GM12878 (cell line): Measurements from ENCODE around the gene RPRD2. TPM values are rescaled to one million over a fixed set of nuclear protein-coding genes. Genes with fewer than 3 reads are reported as not detected.

Source experiments
- ATAC-seq: fragments of 200-7000 bp; cut with Tn5 transposase; 3 replicates; pipeline ENCODE4 v1.9.1; 2020; ENCODE audit warnings: mild to moderate bottlenecking, moderate library complexity
- BruUV-seq: library from RNA; stranded (reverse); fragments of 400-500 nt; replicated peaks from 2 replicates; lab custom pipeline; 2021; lab: Mats Ljungman, UMichigan
- CTCF ChIA-PET: fragments of 300-600 bp; sonication (Branson Sonifier 250); formaldehyde crosslinking; extraction: SDS; loops from one replicate; lab custom pipeline; 2021; ENCODE audit warnings: inconsistent platforms; lab: Yijun Ruan, JAX
- POLR2A ChIA-PET: fragments of 350-600 bp; formaldehyde crosslinking; extraction: SDS; loops from one replicate; lab custom pipeline; 2021; ENCODE audit warnings: inconsistent platforms; lab: Charles Lee
- RAD21 ChIA-PET: fragments of 300-600 bp; sonication (Branson Sonifier 250); formaldehyde crosslinking; loops from one replicate; lab custom pipeline; 2023; ENCODE audit warnings: antibody characterized with exemption; ENCODE audit not compliant: unreplicated experiment; lab: Charles Lee
- SMC1A ChIA-PET: fragments of 300-600 bp; sonication (Branson Sonifier 250); formaldehyde crosslinking; loops from one replicate; lab custom pipeline; 2023; ENCODE audit not compliant: unreplicated experiment, uncharacterized antibody; lab: Charles Lee
- DNase-seq: peaks from one replicate; pipeline ENCODE4 v3.0.0-alpha.2; 2011; ENCODE audit warnings: low read depth, low spot score
- FAIRE-seq: peaks from 3 replicates; lab custom pipeline; 2011; peaks lifted over from hg19 to GRCh38; lab: Jason Lieb, UNC
- H2AFZ ChIP-seq: 2 replicates; pipeline ENCODE4 v1.6.0; 2011; ENCODE audit warnings: low read depth, low read length, control low read depth; ENCODE audit not compliant: control insufficient read depth
- H3K27ac ChIP-seq: 2 replicates; pipeline ENCODE4 v1.5.1; 2011; ENCODE audit warnings: control low read depth; ENCODE audit not compliant: control insufficient read depth, insufficient read depth
- H3K27me3 ChIP-seq, 2 experiments: replicated peaks in 1 of 2; 2 replicates each; pipeline versions ENCODE4 v1.6.0 to v1.6.1; 2011; ENCODE audit warnings: low read length in 1 of 2; ENCODE audit not compliant: control insufficient read depth in 2 of 2, insufficient read depth in 2 of 2
- H3K36me3 ChIP-seq, 2 experiments: 2 replicates each; pipeline ENCODE4 v1.5.1; 2011; ENCODE audit warnings: low read length in 1 of 2; ENCODE audit not compliant: control insufficient read depth in 2 of 2, insufficient read depth in 2 of 2
- H3K4me1 ChIP-seq: 2 replicates; pipeline ENCODE4 v1.6.1; 2011; ENCODE audit warnings: mild to moderate bottlenecking, low read length, moderate library complexity, mixed read lengths; ENCODE audit not compliant: control insufficient read depth, insufficient read depth
- H3K4me2 ChIP-seq: 2 replicates; pipeline ENCODE4 v1.6.0; 2011; ENCODE audit warnings: control low read depth; ENCODE audit not compliant: control insufficient read depth, insufficient read depth
- H3K4me3 ChIP-seq: fragments of 200-600 bp; sonication (generic); 2 replicates; pipeline ENCODE4 v1.5.1; 2016
- H3K79me2 ChIP-seq: 2 replicates; pipeline ENCODE4 v1.6.0; 2011; ENCODE audit warnings: low read length; ENCODE audit not compliant: control insufficient read depth, insufficient read depth
- H3K9ac ChIP-seq: 2 replicates; pipeline ENCODE4 v1.8.0; 2011; ENCODE audit warnings: low read length, control low read depth, mixed read lengths; ENCODE audit not compliant: control insufficient read depth, insufficient read depth
- H3K9me3 ChIP-seq: replicated peaks from 3 replicates; pipeline ENCODE4 v1.5.1; 2011; ENCODE audit warnings: mild to moderate bottlenecking, low read length; ENCODE audit not compliant: control insufficient read depth, insufficient read depth
- H4K20me1 ChIP-seq: 2 replicates; pipeline ENCODE4 v1.6.0; 2011; ENCODE audit not compliant: control insufficient read depth, insufficient read depth
- ASH2L ChIP-seq: fragments of 300-600, 200-600 bp; sonication (generic); IDR thresholded peaks from 2 replicates; pipeline ENCODE4 v1.6.1; 2017; ENCODE audit warnings: low read depth, mild to moderate bottlenecking, borderline replicate concordance
- CHD2 ChIP-seq: IDR thresholded peaks from 2 replicates; pipeline ENCODE4 v1.6.1; 2011; ENCODE audit warnings: low read depth, low read length, improper control_type of control experiment, borderline replicate concordance
- MTA3 ChIP-seq: IDR thresholded peaks from 2 replicates; pipeline ENCODE4 v1.6.1; 2012; ENCODE audit warnings: low read length, inconsistent platforms, borderline replicate concordance
- PAX5 ChIP-seq: IDR thresholded peaks from 2 replicates; pipeline ENCODE4 v1.6.1; 2011; ENCODE audit warnings: low read depth, low read length, borderline replicate concordance
- PAX8 ChIP-seq: fragments of 450-650 bp; IDR thresholded peaks from 2 replicates; pipeline ENCODE4 v1.6.1; 2017; ENCODE audit warnings: mild to moderate bottlenecking, moderate library complexity
- SMARCA5 ChIP-seq: fragments of 450-650 bp; IDR thresholded peaks from 2 replicates; pipeline ENCODE4 v1.6.1; 2017; ENCODE audit warnings: mild to moderate bottlenecking
- WGBS: methylation state at CpG from one replicate; pipeline ENCODE4 v1.1.6; 2016; ENCODE audit warnings: low lambda C conversion rate; ENCODE audit not compliant: insufficient replicate concordance, insufficient coverage; ENCODE audit errors: missing lambda C conversion rate; 5-methylcytosine and 5-hydroxymethylcytosine counted together
- in situ Hi-C: fragments of 300-500 bp; cut with MboI; formaldehyde crosslinking; loops from 9 replicates; pipeline ENCODE4 v1.14.3; 2018; ENCODE audit warnings: mixed read lengths
- intact Hi-C: fragments of 100-400 bp; cut with micrococcal nuclease; formaldehyde crosslinking; loops from one replicate; pipeline ENCODE4 v1.14.2; 2022; ENCODE audit not compliant: unreplicated experiment
- polyA plus RNA-seq, 11 experiments: library from polyadenylated mRNA; depleted of rRNA in 4 of 11; unstranded in 6 of 11; stranded (reverse) in 5 of 11; fragments of >200 nt; fragmentation: Nextera tagmentation in 4 of 11; fragmentation: Illumina TruSeq in 1 of 11; extraction: Ambion mirVana in 4 of 11; extraction: Trizol in 1 of 11; gene quantifications; 1 replicate in 1 of 11; 2 replicates in 10 of 11; pipeline versions ENCODE4 v1.2.1 to v1.2.3, GENCODE V29; 2011 to 2016; ENCODE audit warnings: inconsistent platforms in 2 of 11, missing spikeins in 2 of 11, low read depth in 1 of 11
- total RNA-seq, 4 experiments: library from RNA; depleted of rRNA in 3 of 4; stranded (reverse); fragments of >200 nt in 3 of 4; fragmentation: Illumina TruSeq in 1 of 4; extraction: Trizol in 1 of 4; gene quantifications; 2 replicates each; pipeline versions ENCODE4 v1.2.1 to v1.2.3, GENCODE V29; 2013 to 2021
- TF ChIP-seq, protein P1 (sequence below): fragments of 450-650 bp; IDR thresholded peaks from 2 replicates; pipeline ENCODE4 v1.6.1; 2016; ENCODE audit warnings: mild to moderate bottlenecking, moderate library complexity, borderline replicate concordance
- TF ChIP-seq, protein P2 (sequence below): fragments of 450-650 bp; IDR thresholded peaks from 2 replicates; pipeline ENCODE4 v1.6.1; 2018; ENCODE audit warnings: mild to moderate bottlenecking, low read depth, moderate library complexity; ENCODE audit not compliant: partially characterized antibody
- TF ChIP-seq, protein P3 (sequence below): IDR thresholded peaks from 2 replicates; pipeline ENCODE4 v1.6.1; 2011; ENCODE audit warnings: low read depth, low read length, improper control_type of control experiment, borderline replicate concordance

Gene RPRD2
- total and polyA plus RNA-seq, 10 of the 15 experiments (the other 5 are each of a cell fraction or from before 2014, with no cell fraction given), result 1.9 to 24.8 (median 13.3) TPM

DNA sequence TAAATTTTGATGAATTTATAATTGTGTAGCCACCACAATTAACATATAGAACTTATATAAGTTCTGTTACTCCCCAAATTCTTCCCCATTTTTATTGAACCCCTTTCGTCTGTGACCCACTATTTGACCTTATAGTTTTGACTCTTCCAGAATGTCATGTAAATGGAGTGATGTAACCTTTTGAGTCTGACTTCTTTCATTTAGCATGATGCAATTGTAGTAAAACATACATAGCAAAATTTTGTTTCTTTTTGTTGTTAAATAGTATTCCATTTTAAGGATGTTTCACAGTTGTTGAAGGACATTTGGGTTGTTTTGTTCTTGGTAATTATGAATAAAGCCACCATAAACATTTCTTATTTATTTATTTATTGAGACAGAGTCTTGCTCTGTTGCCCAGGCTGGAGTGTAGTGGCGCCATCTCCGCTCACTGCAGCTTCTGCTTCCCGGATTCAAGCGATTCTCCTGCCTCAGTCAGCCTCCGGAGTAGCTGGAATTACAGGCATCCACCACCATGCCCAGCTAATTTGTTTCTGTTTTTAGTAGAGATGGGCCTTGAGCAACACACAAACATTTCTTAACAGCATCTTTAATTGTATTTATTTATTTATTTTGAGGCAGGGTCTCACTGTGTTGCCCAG is 33.6 kb downstream of the RPRD2 start:
- ChIA-PET RAD21 (no interaction called here), CTCF (no interaction called here), SMC1A (no interaction called here), POLR2A (no interaction called here)
- no peaks in the 10 kb centered on the region for H4K20me1 ChIP-seq
- no peak overlapping the region for H3K27ac ChIP-seq
- intact Hi-C loops, result no loop called here
- H3K9me3 ChIP-seq, result peaks cover 1% of the 10 kb centered on the region; the same call in 2 of the 3 replicates
- FAIRE-seq (no peak), DNase-seq (no peak), ATAC-seq (no peak)
- TF ChIP-seq CHD2, result no peak
- no TSS peak for BruUV-seq
- H3K79me2 ChIP-seq, result peaks cover 41% of the 10 kb centered on the region
- no peak overlapping the region for H3K9ac ChIP-seq
- no peak overlapping the region for H3K4me2 ChIP-seq
- no peak overlapping the region for H2AFZ ChIP-seq
- H3K4me1 ChIP-seq, result no peaks in the 10 kb centered on the region
- WGBS, result 95% methylated on average over 6 of the region's 6 CpGs
- in situ Hi-C loops, result no loop called here
- no peaks in the 10 kb centered on the region; a peak in 1 of 4 replicates for H3K36me3 ChIP-seq
- no peak overlapping the region for H3K4me3 ChIP-seq
- no peaks in the 10 kb centered on the region for H3K27me3 ChIP-seq

DNA sequence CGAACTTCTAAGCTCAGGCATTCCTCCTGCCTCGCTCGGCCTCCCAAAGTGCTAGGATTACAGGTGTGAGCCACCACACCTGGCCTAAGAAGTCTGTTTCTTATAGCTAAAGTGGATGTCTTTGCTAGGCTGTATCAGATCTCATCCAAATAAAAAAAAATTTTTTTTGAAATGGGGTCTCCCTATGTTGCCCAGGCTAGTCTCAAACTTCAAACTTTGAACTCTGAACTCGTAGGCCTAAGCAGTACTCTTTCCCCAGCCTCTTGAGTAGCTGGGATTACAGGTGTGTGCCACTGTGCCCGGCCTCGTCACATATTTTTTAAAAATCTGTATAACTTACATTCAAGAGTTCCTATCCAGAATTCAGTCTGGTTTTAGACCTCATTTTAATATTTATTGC is 40.5 kb downstream of the RPRD2 start:
- RAD21 ChIA-PET, result no interaction called here
- H3K4me3 ChIP-seq, result no peak overlapping the region
- TF ChIP-seq, protein P1, sequence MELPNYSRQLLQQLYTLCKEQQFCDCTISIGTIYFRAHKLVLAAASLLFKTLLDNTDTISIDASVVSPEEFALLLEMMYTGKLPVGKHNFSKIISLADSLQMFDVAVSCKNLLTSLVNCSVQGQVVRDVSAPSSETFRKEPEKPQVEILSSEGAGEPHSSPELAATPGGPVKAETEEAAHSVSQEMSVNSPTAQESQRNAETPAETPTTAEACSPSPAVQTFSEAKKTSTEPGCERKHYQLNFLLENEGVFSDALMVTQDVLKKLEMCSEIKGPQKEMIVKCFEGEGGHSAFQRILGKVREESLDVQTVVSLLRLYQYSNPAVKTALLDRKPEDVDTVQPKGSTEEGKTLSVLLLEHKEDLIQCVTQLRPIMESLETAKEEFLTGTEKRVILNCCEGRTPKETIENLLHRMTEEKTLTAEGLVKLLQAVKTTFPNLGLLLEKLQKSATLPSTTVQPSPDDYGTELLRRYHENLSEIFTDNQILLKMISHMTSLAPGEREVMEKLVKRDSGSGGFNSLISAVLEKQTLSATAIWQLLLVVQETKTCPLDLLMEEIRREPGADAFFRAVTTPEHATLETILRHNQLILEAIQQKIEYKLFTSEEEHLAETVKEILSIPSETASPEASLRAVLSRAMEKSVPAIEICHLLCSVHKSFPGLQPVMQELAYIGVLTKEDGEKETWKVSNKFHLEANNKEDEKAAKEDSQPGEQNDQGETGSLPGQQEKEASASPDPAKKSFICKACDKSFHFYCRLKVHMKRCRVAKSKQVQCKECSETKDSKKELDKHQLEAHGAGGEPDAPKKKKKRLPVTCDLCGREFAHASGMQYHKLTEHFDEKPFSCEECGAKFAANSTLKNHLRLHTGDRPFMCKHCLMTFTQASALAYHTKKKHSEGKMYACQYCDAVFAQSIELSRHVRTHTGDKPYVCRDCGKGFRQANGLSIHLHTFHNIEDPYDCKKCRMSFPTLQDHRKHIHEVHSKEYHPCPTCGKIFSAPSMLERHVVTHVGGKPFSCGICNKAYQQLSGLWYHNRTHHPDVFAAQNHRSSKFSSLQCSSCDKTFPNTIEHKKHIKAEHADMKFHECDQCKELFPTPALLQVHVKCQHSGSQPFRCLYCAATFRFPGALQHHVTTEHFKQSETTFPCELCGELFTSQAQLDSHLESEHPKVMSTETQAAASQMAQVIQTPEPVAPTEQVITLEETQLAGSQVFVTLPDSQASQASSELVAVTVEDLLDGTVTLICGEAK, result no peak
- no peak for TF ChIP-seq PAX5
- no peak for TF ChIP-seq MTA3
- TF ChIP-seq PAX8, result no peak
- no peak for TF ChIP-seq ASH2L
- TF ChIP-seq, protein P2, sequence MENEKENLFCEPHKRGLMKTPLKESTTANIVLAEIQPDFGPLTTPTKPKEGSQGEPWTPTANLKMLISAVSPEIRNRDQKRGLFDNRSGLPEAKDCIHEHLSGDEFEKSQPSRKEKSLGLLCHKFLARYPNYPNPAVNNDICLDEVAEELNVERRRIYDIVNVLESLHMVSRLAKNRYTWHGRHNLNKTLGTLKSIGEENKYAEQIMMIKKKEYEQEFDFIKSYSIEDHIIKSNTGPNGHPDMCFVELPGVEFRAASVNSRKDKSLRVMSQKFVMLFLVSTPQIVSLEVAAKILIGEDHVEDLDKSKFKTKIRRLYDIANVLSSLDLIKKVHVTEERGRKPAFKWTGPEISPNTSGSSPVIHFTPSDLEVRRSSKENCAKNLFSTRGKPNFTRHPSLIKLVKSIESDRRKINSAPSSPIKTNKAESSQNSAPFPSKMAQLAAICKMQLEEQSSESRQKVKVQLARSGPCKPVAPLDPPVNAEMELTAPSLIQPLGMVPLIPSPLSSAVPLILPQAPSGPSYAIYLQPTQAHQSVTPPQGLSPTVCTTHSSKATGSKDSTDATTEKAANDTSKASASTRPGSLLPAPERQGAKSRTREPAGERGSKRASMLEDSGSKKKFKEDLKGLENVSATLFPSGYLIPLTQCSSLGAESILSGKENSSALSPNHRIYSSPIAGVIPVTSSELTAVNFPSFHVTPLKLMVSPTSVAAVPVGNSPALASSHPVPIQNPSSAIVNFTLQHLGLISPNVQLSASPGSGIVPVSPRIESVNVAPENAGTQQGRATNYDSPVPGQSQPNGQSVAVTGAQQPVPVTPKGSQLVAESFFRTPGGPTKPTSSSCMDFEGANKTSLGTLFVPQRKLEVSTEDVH, result no peak
- TF ChIP-seq SMARCA5, result no peak
- TF ChIP-seq, protein P3, sequence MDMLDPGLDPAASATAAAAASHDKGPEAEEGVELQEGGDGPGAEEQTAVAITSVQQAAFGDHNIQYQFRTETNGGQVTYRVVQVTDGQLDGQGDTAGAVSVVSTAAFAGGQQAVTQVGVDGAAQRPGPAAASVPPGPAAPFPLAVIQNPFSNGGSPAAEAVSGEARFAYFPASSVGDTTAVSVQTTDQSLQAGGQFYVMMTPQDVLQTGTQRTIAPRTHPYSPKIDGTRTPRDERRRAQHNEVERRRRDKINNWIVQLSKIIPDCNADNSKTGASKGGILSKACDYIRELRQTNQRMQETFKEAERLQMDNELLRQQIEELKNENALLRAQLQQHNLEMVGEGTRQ, result no peak

More for the DNA sequence above, 40.5 kb downstream of the RPRD2 start:
- ChIA-PET SMC1A (no interaction called here), CTCF (no interaction called here), POLR2A (no interaction called here)
- in situ Hi-C loops (no loop called here), intact Hi-C loops (no loop called here)
- DNase-seq (no peak), FAIRE-seq (no peak), ATAC-seq (no peak)
- Histone ChIP-seq H3K9ac (no peak overlapping the region), H2AFZ (no peak overlapping the region), H3K27me3 (no peaks in the 10 kb centered on the region), H3K4me2 (no peak overlapping the region), H3K36me3 (peaks cover 0 to 4% of the 10 kb centered on the region in 2 experiments; a peak in 2 of 4 replicates), H3K9me3 (no peaks in the 10 kb centered on the region), H4K20me1 (no peaks in the 10 kb centered on the region), H3K27ac (no peak overlapping the region), H3K79me2 (peaks cover 64% of the 10 kb centered on the region), H3K4me1 (no peaks in the 10 kb centered on the region; the same call in 1 of the 2 replicates)
- no TSS peak for BruUV-seq
- WGBS, result 84% methylated on average over 6 of the region's 6 CpGs
